Mammary epithelial cell (primary cell): ENCODE measurements around the gene OPA1.

Experiments
- EZH2 ChIP-seq: IDR thresholded peaks from 2 replicates; pipeline ENCODE4 v1.6.1; 2012; ENCODE audit warnings: low read length, inconsistent platforms, borderline replicate concordance
- TF ChIP-seq, protein P1 (sequence below), 2 donors: IDR thresholded peaks in 1 of 2; conservative IDR thresholded peaks in 1 of 2; 2 replicates each; pipeline ENCODE4 v1.5.1; 2011 to 2012; ENCODE audit warnings: inconsistent platforms in 2 of 2, low read length in 2 of 2, mild to moderate bottlenecking in 2 of 2, control low read depth in 1 of 2, low read depth in 1 of 2; ENCODE audit not compliant: insufficient read depth in 1 of 2; ENCODE audit errors: extremely low read depth in 1 of 2

DNA sequence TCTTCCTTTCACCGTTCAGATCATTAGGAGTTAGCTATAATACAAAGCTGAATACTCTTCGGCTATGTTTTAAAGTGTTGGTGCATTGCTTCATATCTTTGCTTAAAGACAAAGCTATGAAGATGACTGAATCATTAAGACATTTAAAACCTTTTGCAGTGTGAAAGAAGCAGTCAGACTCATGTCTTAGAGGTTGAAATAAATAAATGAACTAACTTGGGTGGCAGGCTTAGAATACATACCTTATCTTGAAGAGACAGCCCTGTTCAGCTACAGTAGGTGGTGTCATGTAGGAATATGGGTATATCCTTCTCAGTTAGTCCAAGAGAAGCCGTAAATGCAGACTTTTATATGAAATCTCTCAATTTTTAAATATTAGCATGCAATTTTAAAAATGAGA, 63.4 kb downstream of the OPA1 start:
- TF ChIP-seq, protein P1, sequence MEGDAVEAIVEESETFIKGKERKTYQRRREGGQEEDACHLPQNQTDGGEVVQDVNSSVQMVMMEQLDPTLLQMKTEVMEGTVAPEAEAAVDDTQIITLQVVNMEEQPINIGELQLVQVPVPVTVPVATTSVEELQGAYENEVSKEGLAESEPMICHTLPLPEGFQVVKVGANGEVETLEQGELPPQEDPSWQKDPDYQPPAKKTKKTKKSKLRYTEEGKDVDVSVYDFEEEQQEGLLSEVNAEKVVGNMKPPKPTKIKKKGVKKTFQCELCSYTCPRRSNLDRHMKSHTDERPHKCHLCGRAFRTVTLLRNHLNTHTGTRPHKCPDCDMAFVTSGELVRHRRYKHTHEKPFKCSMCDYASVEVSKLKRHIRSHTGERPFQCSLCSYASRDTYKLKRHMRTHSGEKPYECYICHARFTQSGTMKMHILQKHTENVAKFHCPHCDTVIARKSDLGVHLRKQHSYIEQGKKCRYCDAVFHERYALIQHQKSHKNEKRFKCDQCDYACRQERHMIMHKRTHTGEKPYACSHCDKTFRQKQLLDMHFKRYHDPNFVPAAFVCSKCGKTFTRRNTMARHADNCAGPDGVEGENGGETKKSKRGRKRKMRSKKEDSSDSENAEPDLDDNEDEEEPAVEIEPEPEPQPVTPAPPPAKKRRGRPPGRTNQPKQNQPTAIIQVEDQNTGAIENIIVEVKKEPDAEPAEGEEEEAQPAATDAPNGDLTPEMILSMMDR (conservative IDR thresholded peaks at IDR 0.05 in 1 of 2, IDR thresholded peaks at IDR 0.05 in 1 of 2; ENCODE audit: extremely low read depth in 1 of 2, insufficient read depth in 1 of 2, low read depth in 1 of 2, low read length in 2 of 2) = no peak
- TF ChIP-seq EZH2 = no peak
